ENCODE measurements around the gene CLCN5. TPM values are rescaled to one million over a fixed set of nuclear protein-coding genes. Genes with fewer than 3 reads are reported as not detected.

Gene CLCN5
- total RNA-seq, 4 donors from 2014 or later, result 3.7 to 8.2 (median 5.5) TPM

GRCh38 chrX:49934729-49935128, 12.3 kb downstream of the CLCN5 start:
- in situ Hi-C loops (cut with MboI; ENCODE audit: low pct_ligation_motif_present in 1 of 4, low pct_unique_long_range_greater_than_20kb in 1 of 4, low sequenced_read_pairs in 3 of 4), result no loop called here
- H3K36me3 ChIP-seq, result no peaks in the 10 kb centered on the region
- no peaks in the 10 kb centered on the region for H3K4me1 ChIP-seq
- no peaks in the 10 kb centered on the region for H3K27me3 ChIP-seq
- intact Hi-C loops (cut with DNase I; ENCODE audit: low total_unique reads), result no loop called here
- no peaks in the 10 kb centered on the region for H3K9me3 ChIP-seq
- no peak for DNase-seq
- H3K27ac ChIP-seq, result no peak overlapping the region
- 69% methylated on average over 3 of the region's 3 CpGs; no CpG with 5 or more reads in 1 of the 2 donors for WGBS, 2 donors (ENCODE audit: low coverage in 1 of 2)
- TF ChIP-seq POLR2A (IDR thresholded peaks at IDR 0.05) (no peak), CTCF (IDR thresholded peaks at IDR 0.05) (no peak), POLR2AphosphoS5 (IDR thresholded peaks at IDR 0.05) (no peak), EP300 (IDR thresholded peaks at IDR 0.05; ENCODE audit: low read depth) (no peak)
- no peak overlapping the region for H3K4me3 ChIP-seq

GRCh38 chrX:49947781-49948180, 25.4 kb downstream of the CLCN5 start:
- in situ Hi-C loops (cut with MboI; ENCODE audit: low pct_ligation_motif_present in 1 of 4, low pct_unique_long_range_greater_than_20kb in 1 of 4, low sequenced_read_pairs in 3 of 4) (no loop called here), intact Hi-C loops (cut with DNase I; ENCODE audit: low total_unique reads) (no loop called here)
- 56 to 80% methylated on average over 1 to 2 of the region's 2 CpGs for WGBS, 2 donors (ENCODE audit: low coverage in 1 of 2)
- Histone ChIP-seq H3K36me3 (no peaks in the 10 kb centered on the region), H3K9me3 (no peaks in the 10 kb centered on the region), H3K4me3 (no peak overlapping the region), H3K27me3 (no peaks in the 10 kb centered on the region), H3K4me1 (no peaks in the 10 kb centered on the region), H3K27ac (no peak overlapping the region)
- no peak for DNase-seq
- no peak for TF ChIP-seq POLR2A (IDR thresholded peaks at IDR 0.05)
- TF ChIP-seq POLR2AphosphoS5 (IDR thresholded peaks at IDR 0.05), result no peak
- no peak for TF ChIP-seq EP300 (IDR thresholded peaks at IDR 0.05; ENCODE audit: low read depth)
- no peak for TF ChIP-seq CTCF (IDR thresholded peaks at IDR 0.05)

DNA sequence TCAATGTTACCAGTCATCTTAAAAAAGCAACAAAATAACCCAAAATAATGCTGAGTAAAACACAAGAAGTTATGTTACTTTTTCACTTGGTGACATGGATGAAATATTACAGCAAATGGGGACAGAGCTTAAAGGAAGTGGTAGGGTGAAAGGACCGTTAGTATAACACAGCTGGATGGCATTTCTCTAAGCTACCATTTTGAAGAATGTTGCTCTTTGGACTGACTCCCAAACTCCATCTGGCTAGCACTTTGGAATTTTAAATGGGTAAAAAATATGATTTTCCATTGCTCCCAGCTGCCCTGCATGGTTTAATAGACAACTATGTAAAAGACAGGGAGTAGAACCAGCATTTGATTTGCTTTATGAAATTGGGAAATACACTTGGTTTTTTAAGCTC, 27.6 kb downstream of the CLCN5 start:
- no peak overlapping the region for H3K27ac ChIP-seq
- WGBS, 2 donors (ENCODE audit: low coverage in 1 of 2), result 52% methylated on average over 1 of the region's 1 CpG; no CpG with 5 or more reads in 1 of the 2 donors
- H3K9me3 ChIP-seq, result no peaks in the 10 kb centered on the region
- H3K27me3 ChIP-seq, result no peaks in the 10 kb centered on the region
- intact Hi-C loops (cut with DNase I; ENCODE audit: low total_unique reads) (no loop called here), in situ Hi-C loops (cut with MboI; ENCODE audit: low pct_ligation_motif_present in 1 of 4, low pct_unique_long_range_greater_than_20kb in 1 of 4, low sequenced_read_pairs in 3 of 4) (no loop called here)
- no peak for DNase-seq
- no peaks in the 10 kb centered on the region for H3K4me1 ChIP-seq
- no peak for TF ChIP-seq POLR2A (IDR thresholded peaks at IDR 0.05)
- no peak for TF ChIP-seq EP300 (IDR thresholded peaks at IDR 0.05; ENCODE audit: low read depth)
- TF ChIP-seq POLR2AphosphoS5 (IDR thresholded peaks at IDR 0.05), result no peak
- no peak for TF ChIP-seq CTCF (IDR thresholded peaks at IDR 0.05)
- no peaks in the 10 kb centered on the region for H3K36me3 ChIP-seq
- no peak overlapping the region for H3K4me3 ChIP-seq

DNA sequence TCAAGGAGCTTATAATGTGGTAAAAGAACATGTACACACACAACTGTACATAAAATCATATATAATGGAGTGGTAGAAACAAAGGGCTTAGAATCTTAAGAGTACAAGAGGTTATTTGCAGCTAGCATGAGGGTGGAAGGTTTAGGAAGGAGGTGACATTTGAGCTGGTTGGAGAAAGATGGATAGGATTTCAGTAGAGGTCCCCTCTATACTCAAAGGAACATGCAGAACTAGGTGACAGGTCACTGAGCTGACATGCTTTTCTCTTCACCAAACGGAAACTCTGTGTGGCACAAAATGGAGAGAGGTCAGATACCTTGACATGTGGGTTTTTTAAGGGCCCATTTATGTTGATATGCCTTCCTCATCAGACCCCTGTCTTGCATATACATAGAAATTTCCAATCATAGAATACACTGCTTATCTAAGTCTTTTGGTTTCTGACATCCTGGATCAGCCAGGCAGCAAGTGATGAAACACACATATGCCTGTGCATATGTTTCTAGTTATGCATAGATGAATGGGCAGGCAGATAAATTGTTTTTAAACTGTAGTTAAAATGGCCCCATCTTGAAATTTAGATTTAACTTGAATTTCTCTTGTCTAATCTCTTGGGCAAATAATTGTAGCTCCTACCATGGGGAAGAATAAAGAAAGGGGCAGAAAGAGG, 29.3 kb downstream of the CLCN5 start:
- WGBS, 2 donors (ENCODE audit: low coverage in 1 of 2), result 59% methylated on average over 1 of the region's 1 CpG; no CpG with 5 or more reads in 1 of the 2 donors
- intact Hi-C loops (cut with DNase I; ENCODE audit: low total_unique reads), result no loop called here

GRCh38 chrX:49956313-49956712, 33.9 kb downstream of the CLCN5 start:
- intact Hi-C loops (cut with DNase I; ENCODE audit: low total_unique reads), result no loop called here
- no peak for DNase-seq
- H3K4me1 ChIP-seq, result no peaks in the 10 kb centered on the region
- H3K36me3 ChIP-seq, result no peaks in the 10 kb centered on the region
- WGBS, 2 donors (ENCODE audit: low coverage in 1 of 2), result 69 to 76% methylated on average over 2 of the region's 2 CpGs
- in situ Hi-C loops (cut with MboI; ENCODE audit: low pct_ligation_motif_present in 1 of 4, low pct_unique_long_range_greater_than_20kb in 1 of 4, low sequenced_read_pairs in 3 of 4), result no loop called here
- TF ChIP-seq POLR2A (IDR thresholded peaks at IDR 0.05) (no peak), CTCF (IDR thresholded peaks at IDR 0.05) (no peak), POLR2AphosphoS5 (IDR thresholded peaks at IDR 0.05) (no peak), EP300 (IDR thresholded peaks at IDR 0.05; ENCODE audit: low read depth) (no peak)
- no peaks in the 10 kb centered on the region for H3K27me3 ChIP-seq
- H3K9me3 ChIP-seq, result no peaks in the 10 kb centered on the region
- H3K27ac ChIP-seq, result no peak overlapping the region
- H3K4me3 ChIP-seq, result no peak overlapping the region

More for the DNA sequence above, 29.3 kb downstream of the CLCN5 start:
- no peak for DNase-seq
- Histone ChIP-seq H3K36me3 (no peaks in the 10 kb centered on the region), H3K27ac (no peak overlapping the region), H3K9me3 (no peaks in the 10 kb centered on the region), H3K4me1 (no peaks in the 10 kb centered on the region), H3K27me3 (no peaks in the 10 kb centered on the region), H3K4me3 (no peak overlapping the region)
- TF ChIP-seq EP300 (IDR thresholded peaks at IDR 0.05; ENCODE audit: low read depth), result no peak
- in situ Hi-C loops (cut with MboI; ENCODE audit: low pct_ligation_motif_present in 1 of 4, low pct_unique_long_range_greater_than_20kb in 1 of 4, low sequenced_read_pairs in 3 of 4), result no loop called here
